IMR-90 (cell line): ENCODE data around the gene ZNF497. TPM values are rescaled to one million over a fixed set of nuclear protein-coding genes. Genes with fewer than 3 reads are reported as not detected.
A peak's percentile ranks its signal among the peaks of the same experiment; 100 is the strongest.

Experiments
- ATAC-seq: fragments of 200-7000 bp; cut with Tn5 transposase; 2 replicates; pipeline ENCODE4 v1.9.1; 2020; ENCODE audit warnings: low read depth, mild to moderate bottlenecking, moderate library complexity
- BruUV-seq: library from RNA; stranded (reverse); fragments of 400-500 nt; replicated peaks from 2 replicates; lab custom pipeline; 2021; lab: Mats Ljungman, UMichigan
- CTCF ChIA-PET: fragments of 300-600 bp; formaldehyde crosslinking; extraction: SDS; loops from one replicate; lab custom pipeline; 2021; ENCODE audit warnings: antibody characterized with exemption; lab: Yijun Ruan, JAX
- POLR2A ChIA-PET: fragments of 300-600 bp; sonication (Branson Sonifier 250); formaldehyde crosslinking; loops from one replicate; lab custom pipeline; 2022; ENCODE audit warnings: antibody characterized with exemption; ENCODE audit not compliant: unreplicated experiment; lab: Charles Lee
- DNase-seq: peaks from one replicate; pipeline ENCODE4 v3.0.0; 2013
- H2AFZ ChIP-seq: replicated peaks from 2 replicates; pipeline ENCODE3; 2013; ENCODE audit warnings: low read length, mild to moderate bottlenecking; ENCODE audit not compliant: poor library complexity
- H2AK5ac ChIP-seq: 2 replicates; pipeline ENCODE4 v1.6.1; 2013; ENCODE audit warnings: low read depth, low read length, inconsistent platforms
- H2AK9ac ChIP-seq: replicated peaks from 2 replicates; pipeline ENCODE3; 2013; ENCODE audit warnings: mild to moderate bottlenecking, low read depth, low read length, moderate library complexity; ENCODE audit not compliant: poor library complexity
- H2BK120ac ChIP-seq: 2 replicates; pipeline ENCODE4 v1.6.1; 2013; ENCODE audit warnings: low read depth, low read length, inconsistent platforms
- H2BK15ac ChIP-seq: 3 replicates; pipeline ENCODE4 v1.6.1; 2013; ENCODE audit warnings: low read depth, low read length, inconsistent platforms
- H2BK20ac ChIP-seq: 2 replicates; pipeline ENCODE4 v1.6.1; 2013; ENCODE audit warnings: low read depth, mild to moderate bottlenecking, inconsistent platforms, low read length, moderate library complexity
- H2BK5ac ChIP-seq: 2 replicates; pipeline ENCODE4 v1.6.1; 2013; ENCODE audit warnings: mild to moderate bottlenecking, low read depth, low read length, inconsistent platforms; ENCODE audit not compliant: poor library complexity, severe bottlenecking
- H3K14ac ChIP-seq: replicated peaks from 2 replicates; pipeline ENCODE4 v1.6.1; 2013; ENCODE audit warnings: low read depth, low read length, inconsistent platforms
- H3K18ac ChIP-seq: 2 replicates; pipeline ENCODE4 v1.6.1; 2013; ENCODE audit warnings: low read depth, low read length, control low read depth
- H3K23ac ChIP-seq: 2 replicates; pipeline ENCODE4 v1.6.1; 2013; ENCODE audit warnings: low read depth, low read length, inconsistent platforms
- H3K27ac ChIP-seq: 2 replicates; pipeline ENCODE4 v1.5.1; 2013; ENCODE audit warnings: mild to moderate bottlenecking, control low read depth, low read length; ENCODE audit not compliant: insufficient read depth
- H3K27me3 ChIP-seq: 2 replicates; pipeline ENCODE4 v1.6.1; 2013; ENCODE audit warnings: low read length; ENCODE audit not compliant: control insufficient read depth, insufficient read depth
- H3K36me3 ChIP-seq: 2 replicates; pipeline ENCODE4 v1.6.1; 2013; ENCODE audit warnings: low read length, mixed read lengths; ENCODE audit not compliant: control insufficient read depth, insufficient read depth
- H3K4ac ChIP-seq: 2 replicates; pipeline ENCODE4 v1.6.1; 2013; ENCODE audit warnings: low read depth, low read length, inconsistent platforms
- H3K4me1 ChIP-seq: 2 replicates; pipeline ENCODE4 v1.6.1; 2013; ENCODE audit warnings: low read length, mixed read lengths; ENCODE audit not compliant: control insufficient read depth, insufficient read depth
- H3K4me2 ChIP-seq: 2 replicates; pipeline ENCODE4 v1.6.1; 2013; ENCODE audit warnings: low read depth, mild to moderate bottlenecking, control low read depth, low read length, moderate library complexity
- H3K4me3 ChIP-seq: 2 replicates; pipeline ENCODE4 v1.5.1; 2013; ENCODE audit warnings: low read depth, mild to moderate bottlenecking, control low read depth, low read length, moderate library complexity; ENCODE audit not compliant: insufficient read depth
- H3K56ac ChIP-seq: 2 replicates; pipeline ENCODE4 v1.6.1; 2013; ENCODE audit warnings: low read length, inconsistent platforms; ENCODE audit not compliant: insufficient read depth; ENCODE audit errors: extremely low read depth
- H3K79me1 ChIP-seq, 2 experiments: 2 replicates each; pipeline ENCODE4 v1.6.1; 2013; ENCODE audit warnings: low read length in 2 of 2, inconsistent platforms in 1 of 2, low read depth in 1 of 2
- H3K9ac ChIP-seq: 2 replicates; pipeline ENCODE4 v1.6.1; 2013; ENCODE audit warnings: low read depth, low read length, control low read depth
- H3K9me1 ChIP-seq: 2 replicates; pipeline ENCODE4 v1.6.1; 2013; ENCODE audit warnings: low read length, inconsistent platforms; ENCODE audit not compliant: insufficient read depth
- H3K9me3 ChIP-seq: 2 replicates; pipeline ENCODE4 v1.6.1; 2013; ENCODE audit warnings: low read length; ENCODE audit not compliant: control insufficient read depth, insufficient read depth
- H4K20me1 ChIP-seq: 2 replicates; pipeline ENCODE4 v1.6.1; 2013; ENCODE audit warnings: low read length, inconsistent platforms; ENCODE audit not compliant: insufficient read depth
- H4K5ac ChIP-seq: 2 replicates; pipeline ENCODE4 v1.6.1; 2013; ENCODE audit warnings: mild to moderate bottlenecking, low read depth, low read length, control low read depth
- H4K8ac ChIP-seq, 2 experiments: 2 replicates each; pipeline ENCODE4 v1.6.1; 2013; ENCODE audit warnings: low read depth in 2 of 2, low read length in 2 of 2, control low read depth in 1 of 2, inconsistent platforms in 1 of 2
- H4K91ac ChIP-seq: 2 replicates; pipeline ENCODE4 v1.6.1; 2013; ENCODE audit warnings: low read depth, low read length, inconsistent platforms; ENCODE audit not compliant: insufficient read depth
- BHLHE40 ChIP-seq: fragments of 150-350 bp; IDR thresholded peaks from 2 replicates; pipeline ENCODE4 v1.6.1; 2016; ENCODE audit warnings: mild to moderate bottlenecking, low read depth, low read length
- CHD1 ChIP-seq: IDR thresholded peaks from 2 replicates; pipeline ENCODE4 v1.6.1; 2012; ENCODE audit warnings: low read depth, low read length, improper control_type of control experiment
- FOS ChIP-seq: fragments of 150-350 bp; IDR thresholded peaks from 2 replicates; pipeline ENCODE4 v1.6.1; 2016; ENCODE audit warnings: low read depth, low read length
- MAFK ChIP-seq: IDR thresholded peaks from 2 replicates; pipeline ENCODE4 v1.6.1; 2012; ENCODE audit warnings: low read depth, low read length, improper control_type of control experiment
- RAD21 ChIP-seq: IDR thresholded peaks from 2 replicates; pipeline ENCODE4 v1.6.1; 2012; ENCODE audit warnings: low read length, improper control_type of control experiment
- WGBS, 2 experiments: methylation state at CpG; one replicate each; pipeline versions ENCODE4 v1.1.5 to v1.1.7; 2013; ENCODE audit warnings: missing lambda C conversion rate in 2 of 2; ENCODE audit not compliant: insufficient read length in 1 of 2; ENCODE audit errors: extremely low coverage in 2 of 2; 5-methylcytosine and 5-hydroxymethylcytosine counted together
- dilution Hi-C: fragments of 300-500 bp; cut with HindIII; formaldehyde crosslinking; loops from one replicate; pipeline ENCODE4 v1.14.3; 2018; ENCODE audit warnings: low sequenced_read_pairs; ENCODE audit not compliant: unreplicated experiment
- in situ Hi-C: fragments of 300-500 bp; cut with MboI; formaldehyde crosslinking; loops from 3 replicates; pipeline ENCODE4 v1.14.3; 2019; ENCODE audit warnings: low sequenced_read_pairs, inconsistent platforms, mixed read lengths
- intact Hi-C: fragments of 100-400 bp; cut with micrococcal nuclease; formaldehyde crosslinking; loops from 2 replicates; pipeline ENCODE4 v1.10.0; 2022
- polyA plus RNA-seq, 3 experiments: library from polyadenylated mRNA; depleted of rRNA; stranded (reverse); fragments of >200 nt; gene quantifications; 2 replicates each; pipeline ENCODE4 v1.2.3, GENCODE V29; 2012; ENCODE audit warnings: low replicate concordance in 1 of 3
- total RNA-seq: library from RNA; depleted of rRNA; stranded (reverse); fragments of >200 nt; gene quantifications from 2 replicates; pipeline ENCODE4 v1.2.3, GENCODE V29; 2012
- TF ChIP-seq, protein P1 (sequence below): conservative IDR thresholded peaks from 2 replicates; pipeline ENCODE4 v1.5.1; 2012; ENCODE audit warnings: mild to moderate bottlenecking, low read depth, low read length, improper control_type of control experiment

Gene ZNF497
- total and polyA plus RNA-seq, 2 of the 4 experiments (the other 2 are of a cell fraction): 0.18 to 0.24 TPM

DNA sequence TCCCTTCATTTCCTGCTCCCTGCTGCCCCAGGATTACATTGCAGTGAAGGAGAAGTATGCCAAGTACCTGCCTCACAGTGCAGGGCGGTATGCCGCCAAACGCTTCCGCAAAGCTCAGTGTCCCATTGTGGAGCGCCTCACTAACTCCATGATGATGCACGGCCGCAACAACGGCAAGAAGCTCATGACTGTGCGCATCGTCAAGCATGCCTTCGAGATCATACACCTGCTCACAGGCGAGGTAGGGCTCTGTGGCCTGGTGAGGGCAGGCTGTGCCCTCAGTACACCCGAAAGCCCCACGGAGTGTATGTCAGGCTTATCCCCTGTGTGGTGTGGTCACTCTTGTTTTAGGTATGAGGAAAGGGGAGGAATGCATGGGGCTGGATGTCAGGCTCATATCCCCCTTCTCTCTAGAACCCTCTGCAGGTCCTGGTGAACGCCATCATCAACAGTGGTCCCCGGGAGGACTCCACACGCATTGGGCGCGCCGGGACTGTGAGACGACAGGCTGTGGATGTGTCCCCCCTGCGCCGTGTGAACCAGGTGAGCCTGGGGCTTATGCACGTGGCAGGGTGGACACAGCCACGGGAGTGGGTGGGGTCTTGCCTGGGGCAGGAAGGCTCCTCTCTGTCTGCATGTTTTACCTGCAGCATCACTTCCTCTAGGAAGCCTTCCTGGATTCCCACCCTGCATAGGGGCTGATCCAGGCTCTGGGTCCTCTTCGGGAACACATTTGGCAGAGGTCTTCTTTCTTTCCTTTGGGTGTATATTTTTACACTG lies 30.6 kb upstream of the ZNF497 start:
- Histone ChIP-seq H4K91ac (no peak overlapping the region), H3K4ac (no peak overlapping the region), H3K36me3 (peaks cover 29% of the 10 kb centered on the region), H3K4me3 (no peak overlapping the region), H2BK15ac (no peak overlapping the region), H3K9me3 (no peaks in the 10 kb centered on the region), H2AFZ (no peak overlapping the region), H4K5ac (no peak overlapping the region), H3K18ac (no peak overlapping the region), H3K27me3 (no peaks in the 10 kb centered on the region), H2BK120ac (no peak overlapping the region), H4K8ac (no peak overlapping the region), H2AK5ac (no peak overlapping the region), H3K14ac (no peak overlapping the region), H3K9ac (no peak overlapping the region), H3K4me2 (no peak overlapping the region), H3K27ac (no peak overlapping the region), H2AK9ac (peak overlapping the region; percentile 16), H3K23ac (no peak overlapping the region), H3K56ac (no peak overlapping the region), H4K20me1 (peaks cover 53% of the 10 kb centered on the region), H3K9me1 (peaks cover 2% of the 10 kb centered on the region; the same call in 1 of the 2 replicates), H2BK20ac (no peak overlapping the region), H3K79me1 (peaks cover 11 to 49% of the 10 kb centered on the region in 2 experiments), H2BK5ac (no peak overlapping the region), H3K4me1 (no peaks in the 10 kb centered on the region)
- intact Hi-C loops (no loop called here), in situ Hi-C loops (no loop called here), dilution Hi-C loops (no loop called here)
- no TSS peak for BruUV-seq
- ChIA-PET POLR2A (interaction anchor here (0.6 kb wide), 1 partner anchor 153 kb away, joined by 3 read pairs; no protein-coding TSS in a partner anchor), CTCF (no interaction called here)
- ATAC-seq (no peak), DNase-seq (no peak)
- no peak for TF ChIP-seq CHD1
- TF ChIP-seq RAD21: no peak
- no peak for TF ChIP-seq BHLHE40
- no peak for TF ChIP-seq MAFK
- no peak for TF ChIP-seq FOS
- TF ChIP-seq, protein P1, sequence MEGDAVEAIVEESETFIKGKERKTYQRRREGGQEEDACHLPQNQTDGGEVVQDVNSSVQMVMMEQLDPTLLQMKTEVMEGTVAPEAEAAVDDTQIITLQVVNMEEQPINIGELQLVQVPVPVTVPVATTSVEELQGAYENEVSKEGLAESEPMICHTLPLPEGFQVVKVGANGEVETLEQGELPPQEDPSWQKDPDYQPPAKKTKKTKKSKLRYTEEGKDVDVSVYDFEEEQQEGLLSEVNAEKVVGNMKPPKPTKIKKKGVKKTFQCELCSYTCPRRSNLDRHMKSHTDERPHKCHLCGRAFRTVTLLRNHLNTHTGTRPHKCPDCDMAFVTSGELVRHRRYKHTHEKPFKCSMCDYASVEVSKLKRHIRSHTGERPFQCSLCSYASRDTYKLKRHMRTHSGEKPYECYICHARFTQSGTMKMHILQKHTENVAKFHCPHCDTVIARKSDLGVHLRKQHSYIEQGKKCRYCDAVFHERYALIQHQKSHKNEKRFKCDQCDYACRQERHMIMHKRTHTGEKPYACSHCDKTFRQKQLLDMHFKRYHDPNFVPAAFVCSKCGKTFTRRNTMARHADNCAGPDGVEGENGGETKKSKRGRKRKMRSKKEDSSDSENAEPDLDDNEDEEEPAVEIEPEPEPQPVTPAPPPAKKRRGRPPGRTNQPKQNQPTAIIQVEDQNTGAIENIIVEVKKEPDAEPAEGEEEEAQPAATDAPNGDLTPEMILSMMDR: no peak
- WGBS, 2 experiments: 98% methylated on average over 10 of the region's 26 CpGs; no CpG with 5 or more reads in 1 of the 2 experiments
